K562 (cell line): Measurements from ENCODE around the gene ACTL10. TPM values are rescaled to one million over a fixed set of nuclear protein-coding genes. Genes with fewer than 3 reads are reported as not detected.
A peak's percentile ranks its signal among the peaks of the same experiment; 100 is the strongest.

Experiments
- CHD2 ChIP-seq: IDR thresholded peaks from 2 replicates; pipeline ENCODE4 v1.6.1; 2011; ENCODE audit warnings: low read depth, low read length
- DIDO1 ChIP-seq: fragments of 450-650 bp; IDR thresholded peaks from 2 replicates; pipeline ENCODE4 v1.6.1; 2016; ENCODE audit warnings: low read depth, missing biosample characterization, missing genetic modification characterization
- HDAC1 ChIP-seq, 2 experiments: fragments of 450-650 bp; IDR thresholded peaks; 2 replicates each; pipeline ENCODE4 v1.6.1; 2016 to 2017; ENCODE audit warnings: inconsistent platforms in 1 of 2, mild to moderate bottlenecking in 1 of 2, moderate library complexity in 1 of 2
- HOXB6 ChIP-seq: fragments of 250-450 bp; sonication (Bioruptor Pico); IDR thresholded peaks from 2 replicates; pipeline ENCODE4 v1.5.1; 2022; ENCODE audit warnings: mild to moderate bottlenecking, borderline replicate concordance
- KDM2B ChIP-seq: fragments of 250-450 bp; sonication (Bioruptor Pico); IDR thresholded peaks from 2 replicates; pipeline ENCODE4 v1.8.0; 2021; ENCODE audit warnings: mild to moderate bottlenecking, moderate library complexity
- NFRKB ChIP-seq: fragments of 450-650 bp; IDR thresholded peaks from 2 replicates; pipeline ENCODE4 v1.6.1; 2016; ENCODE audit warnings: low read depth
- POLR2AphosphoS2 ChIP-seq: IDR thresholded peaks from 2 replicates; pipeline ENCODE4 v1.6.1; 2012; ENCODE audit warnings: low read length, improper control_type of control experiment
- SPI1 ChIP-seq: IDR thresholded peaks from 2 replicates; pipeline ENCODE4 v1.6.1; 2011; ENCODE audit warnings: low read depth, low read length, control low read depth, borderline replicate concordance
- TAF15 ChIP-seq: fragments of 200-400 bp; formaldehyde crosslinking; IDR thresholded peaks from 2 replicates; pipeline ENCODE4 v1.6.1; 2017; ENCODE audit warnings: mild to moderate bottlenecking, low read depth, low read length, moderate library complexity
- ZBTB7A ChIP-seq: IDR thresholded peaks from 2 replicates; pipeline ENCODE4 v1.6.1; 2011; ENCODE audit warnings: low read depth, mild to moderate bottlenecking, low read length, moderate library complexity, borderline replicate concordance; ENCODE audit not compliant: control insufficient read depth
- ZNF165 ChIP-seq: fragments of 250-450 bp; sonication (Bioruptor Pico); IDR thresholded peaks from 2 replicates; pipeline ENCODE4 v1.4.0; 2020; ENCODE audit warnings: borderline replicate concordance
- ZNF224 ChIP-seq: sonication (generic); formaldehyde crosslinking; IDR thresholded peaks from 2 replicates; pipeline ENCODE4 v1.8.0; 2022; ENCODE audit warnings: mild to moderate bottlenecking, missing genetic modification reagents
- ZNF561 ChIP-seq: fragments of 450-650 bp; formaldehyde crosslinking; conservative IDR thresholded peaks from 2 replicates; pipeline ENCODE4 v1.4.0; 2020; ENCODE audit warnings: mild to moderate bottlenecking, moderate library complexity
- ZNF696 ChIP-seq: fragments of 250-450 bp; sonication (Bioruptor Pico); conservative IDR thresholded peaks from 2 replicates; pipeline ENCODE4 v1.4.0; 2020; ENCODE audit warnings: mild to moderate bottlenecking, moderate library complexity
- polyA plus RNA-seq, 8 experiments: library from polyadenylated mRNA; depleted of rRNA in 4 of 8; stranded (reverse) in 5 of 8; unstranded in 3 of 8; fragments of >200 nt; fragmentation: Nextera tagmentation in 2 of 8; fragmentation: Illumina TruSeq in 1 of 8; extraction: Ambion mirVana in 2 of 8; extraction: Trizol in 1 of 8; gene quantifications; 2 replicates each; pipeline versions ENCODE4 v1.2.1 to v1.2.3, GENCODE V29; 2011 to 2014; ENCODE audit warnings: inconsistent platforms in 1 of 8, missing spikeins in 1 of 8
- total RNA-seq, 7 experiments: library from RNA; depleted of rRNA in 6 of 7; stranded (reverse); fragments of >200 nt in 6 of 7; fragmentation: Illumina TruSeq in 2 of 7; extraction: Trizol in 2 of 7; gene quantifications; 2 replicates each; pipeline versions ENCODE4 v1.2.1 to v1.2.3, GENCODE V29; 2011 to 2021; ENCODE audit warnings: low replicate concordance in 1 of 7
- TF ChIP-seq, protein P1 (sequence below): fragments of 250-450 bp; sonication (Bioruptor Pico); IDR thresholded peaks from 2 replicates; pipeline ENCODE4 v1.5.0; 2021; ENCODE audit warnings: mild to moderate bottlenecking, moderate library complexity
- TF ChIP-seq, protein P2 (sequence below): IDR thresholded peaks from 2 replicates; pipeline ENCODE4 v1.6.1; 2011; ENCODE audit not compliant: insufficient read length; ENCODE audit errors: extremely low read depth

The ACTL10 gene
- total and polyA plus RNA-seq, 9 of the 15 experiments (the other 6 are each of a cell fraction or from before 2014, with no cell fraction given): 0.07 to 0.14 TPM; not detected in 7

DNA sequence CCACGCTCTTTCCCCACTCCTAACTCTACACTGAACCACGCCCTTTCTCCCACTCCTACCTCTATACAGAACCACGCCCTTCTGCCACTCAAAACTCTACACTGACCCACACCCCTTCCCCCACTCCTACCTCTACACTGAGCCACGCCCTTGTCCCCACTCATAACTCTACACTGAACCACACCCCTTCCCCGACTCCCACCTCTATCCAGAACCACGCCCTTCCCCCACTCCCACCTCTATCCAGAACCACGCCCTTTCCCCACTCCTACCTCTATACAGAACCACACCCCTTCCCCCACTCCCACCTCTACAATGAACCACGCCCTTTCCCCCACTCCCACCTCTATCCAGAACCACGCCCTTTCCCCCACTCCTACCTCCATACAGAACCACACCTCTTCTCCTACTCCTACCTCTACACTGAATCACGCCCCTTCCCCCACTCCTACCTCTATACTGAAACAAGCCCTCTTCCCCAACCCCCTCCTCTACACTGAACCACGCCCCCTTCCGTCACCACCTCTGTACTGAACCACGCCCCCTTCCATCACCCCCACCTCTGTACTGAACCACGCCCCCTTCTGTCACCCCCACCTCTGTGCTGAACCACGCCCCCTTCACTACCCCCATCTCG is 43.3 kb downstream of the ACTL10 start (continued):
- TF ChIP-seq, protein P1, sequence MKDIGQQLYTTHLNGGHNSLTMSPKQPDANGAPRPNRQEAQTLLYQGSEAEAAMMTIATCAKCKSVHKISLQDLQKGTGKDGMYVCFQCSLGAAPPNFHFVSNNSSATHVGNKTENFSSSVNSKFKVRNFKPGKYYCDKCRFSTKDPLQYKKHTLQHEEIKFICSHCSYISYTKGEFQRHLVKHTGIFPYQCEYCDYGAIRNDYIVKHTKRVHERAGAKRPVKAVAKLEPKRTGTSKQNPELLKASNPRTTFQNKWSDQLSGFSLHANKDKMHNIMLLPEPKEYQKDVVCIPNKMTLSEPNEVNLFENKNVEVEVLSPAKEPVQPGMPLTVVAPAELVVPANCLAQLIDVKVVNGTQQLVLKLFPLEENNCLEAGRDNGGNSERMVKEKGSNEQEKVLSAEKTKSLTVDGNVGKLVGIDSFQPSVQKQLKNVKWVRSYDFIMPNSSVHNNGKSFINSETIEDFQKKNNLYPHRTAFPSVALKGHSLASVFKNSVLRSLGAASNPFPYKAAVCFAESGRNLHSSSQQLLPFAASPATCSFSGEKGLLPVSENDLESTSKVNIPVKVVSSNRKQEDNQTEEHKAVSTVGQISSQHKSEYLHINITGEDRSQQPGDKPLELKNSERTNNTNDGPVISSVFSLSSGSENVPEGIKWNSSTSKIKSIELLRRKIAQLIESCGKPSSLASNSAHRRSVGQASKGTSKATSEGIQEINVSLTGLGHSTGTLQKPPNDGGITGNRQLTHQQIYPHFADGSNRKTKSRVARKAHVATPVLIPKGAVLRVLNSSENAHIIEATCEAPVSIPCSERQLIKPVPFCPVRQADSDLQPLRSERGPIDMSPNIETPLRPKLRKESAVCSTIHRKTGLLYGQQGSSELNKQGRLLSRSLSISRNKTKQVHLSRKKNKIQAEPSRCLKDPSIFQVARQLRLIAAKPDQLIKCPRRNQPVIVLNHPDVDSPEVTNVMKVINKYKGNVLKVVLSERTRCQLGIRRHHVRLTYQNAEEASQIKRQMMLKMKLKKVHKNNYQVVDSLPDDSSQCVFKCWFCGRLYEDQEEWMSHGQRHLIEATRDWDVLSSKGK: no peak
- TF ChIP-seq POLR2AphosphoS2 (no peak), KDM2B (CRISPR knock-in tag) (no peak), HOXB6 (CRISPR knock-in tag) (no peak), ZNF165 (CRISPR knock-in tag) (no peak), CHD2 (0 out of 2 replicates have a peak, but pooled peaks have one; percentile 19), ZBTB7A (peak; percentile 64; the same call in 1 of the 2 replicates), TAF15 (no peak), NFRKB (peak; percentile 41; the same call in 1 of the 2 replicates), ZNF224 (CRISPR knock-in tag) (no peak), DIDO1 (0 out of 2 replicates have a peak, but pooled peaks have one; percentile 16), ZNF696 (CRISPR knock-in tag) (no peak), SPI1 (no peak), HDAC1 (IDR thresholded peaks at IDR 0.05) (peak in 1 of 2 experiments; percentile 83; a peak in 1 of 4 replicates), ZNF561 (no peak)
- TF ChIP-seq, protein P2, sequence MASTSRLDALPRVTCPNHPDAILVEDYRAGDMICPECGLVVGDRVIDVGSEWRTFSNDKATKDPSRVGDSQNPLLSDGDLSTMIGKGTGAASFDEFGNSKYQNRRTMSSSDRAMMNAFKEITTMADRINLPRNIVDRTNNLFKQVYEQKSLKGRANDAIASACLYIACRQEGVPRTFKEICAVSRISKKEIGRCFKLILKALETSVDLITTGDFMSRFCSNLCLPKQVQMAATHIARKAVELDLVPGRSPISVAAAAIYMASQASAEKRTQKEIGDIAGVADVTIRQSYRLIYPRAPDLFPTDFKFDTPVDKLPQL: no peak
